CD4-positive, alpha-beta T cell treated with Interleukin-12 subunit alpha and Interleukin-12 subunit beta, for 1 hour (primary cell): Measurements from ENCODE around the gene JPH3.
"Not testable (repeated sequence)": the region's sequence is repeated elsewhere in the genome, so short reads cannot be mapped to it uniquely, and the experiment has no call there.

Experiments
- DNase-seq: peaks from one replicate; pipeline ENCODE4 v3.0.0-alpha.2; 2020

Gene JPH3

DNA sequence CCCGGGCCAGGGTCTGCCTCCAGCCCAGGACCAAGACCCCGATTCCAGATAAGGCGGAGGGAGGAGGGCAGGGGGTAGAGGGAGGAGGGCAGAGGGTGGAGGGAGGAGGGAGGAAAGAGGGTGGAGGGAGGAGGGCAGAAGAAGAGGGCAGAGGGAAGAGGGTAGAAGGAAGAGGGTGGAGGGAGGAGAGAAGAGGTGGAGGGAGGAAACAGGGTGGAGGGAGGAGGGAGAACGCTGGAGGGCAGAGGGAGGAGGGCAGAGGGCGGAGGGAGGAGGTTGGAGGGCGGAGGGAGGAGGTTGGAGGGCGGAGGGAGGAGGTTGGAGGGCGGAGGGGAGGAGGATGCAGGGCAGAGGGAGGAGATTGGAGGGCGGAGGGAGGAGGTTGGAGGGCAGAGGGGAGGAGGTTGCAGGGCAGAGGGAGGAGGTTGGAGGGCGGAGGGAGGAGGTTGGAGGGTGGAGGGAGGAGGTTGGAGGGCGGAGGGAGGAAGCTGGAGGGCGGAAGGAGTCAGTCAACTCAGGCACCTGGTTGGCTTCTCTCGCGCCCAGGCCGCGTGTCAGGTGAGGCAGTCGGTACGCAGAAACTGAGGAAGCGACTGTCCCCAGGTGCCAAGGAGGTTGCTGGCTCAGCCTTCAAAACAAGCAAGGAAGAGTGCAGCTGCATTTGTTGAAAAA, 98.2 kb downstream of the JPH3 start:
- peak; percentile 15 for DNase-seq

- no peak for DNase-seq
Measured at GRCh38 chr16:87701078-87701460, 98.8 kb downstream of the JPH3 start.

DNA sequence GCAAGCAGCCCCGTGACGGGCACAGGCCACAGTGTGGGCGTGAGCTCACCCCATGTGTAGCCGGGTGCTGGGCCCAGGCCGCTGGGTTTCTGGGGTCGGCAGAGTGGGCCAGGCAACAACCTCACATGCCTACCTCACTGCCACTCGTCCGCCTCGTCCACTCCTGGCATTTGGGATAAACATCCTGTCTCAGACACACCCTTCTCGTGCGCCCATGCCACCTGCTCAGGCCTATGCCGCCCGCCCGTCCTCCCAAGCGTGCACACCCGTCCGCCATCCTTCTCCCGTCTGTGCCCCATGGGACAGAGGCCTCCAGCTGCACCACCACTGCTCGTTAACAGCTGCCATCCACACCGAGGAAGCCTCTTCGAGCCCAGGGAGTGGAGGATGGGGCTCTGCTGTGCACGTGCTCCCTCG, 99.2 kb downstream of the JPH3 start:
- DNase-seq = no peak

DNA sequence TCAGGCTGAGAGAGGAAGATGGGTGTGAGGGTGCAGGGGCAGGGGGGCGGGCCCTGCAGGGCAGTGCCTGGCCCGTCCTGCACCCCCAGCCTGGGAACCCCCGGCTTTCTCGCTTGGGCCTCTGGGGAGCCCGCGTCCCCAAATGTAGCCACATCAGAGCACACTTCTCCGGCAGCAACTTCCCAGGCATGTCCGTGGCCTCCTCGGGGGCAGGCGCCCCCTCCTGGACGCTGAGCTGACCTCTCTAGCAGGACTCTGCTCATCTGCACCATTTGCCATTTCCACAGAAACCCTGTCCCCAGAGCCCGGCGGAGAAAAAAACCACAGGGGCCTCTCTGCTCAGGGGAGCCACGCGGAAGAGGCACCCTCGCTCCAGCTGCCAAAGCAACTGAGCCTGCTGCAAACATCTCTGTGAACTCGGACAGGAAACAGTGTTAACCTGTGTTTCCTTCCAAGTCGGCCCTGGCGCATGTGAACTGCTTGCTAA, 100.1 kb downstream of the JPH3 start:
- peak; percentile 42 for DNase-seq

- DNase-seq = no peak
Measured at GRCh38 chr16:87703071-87703470, 100.8 kb downstream of the JPH3 start.

- no peak for DNase-seq
Measured at GRCh38 chr16:87703835-87704375, 101.6 kb downstream of the JPH3 start.

DNA sequence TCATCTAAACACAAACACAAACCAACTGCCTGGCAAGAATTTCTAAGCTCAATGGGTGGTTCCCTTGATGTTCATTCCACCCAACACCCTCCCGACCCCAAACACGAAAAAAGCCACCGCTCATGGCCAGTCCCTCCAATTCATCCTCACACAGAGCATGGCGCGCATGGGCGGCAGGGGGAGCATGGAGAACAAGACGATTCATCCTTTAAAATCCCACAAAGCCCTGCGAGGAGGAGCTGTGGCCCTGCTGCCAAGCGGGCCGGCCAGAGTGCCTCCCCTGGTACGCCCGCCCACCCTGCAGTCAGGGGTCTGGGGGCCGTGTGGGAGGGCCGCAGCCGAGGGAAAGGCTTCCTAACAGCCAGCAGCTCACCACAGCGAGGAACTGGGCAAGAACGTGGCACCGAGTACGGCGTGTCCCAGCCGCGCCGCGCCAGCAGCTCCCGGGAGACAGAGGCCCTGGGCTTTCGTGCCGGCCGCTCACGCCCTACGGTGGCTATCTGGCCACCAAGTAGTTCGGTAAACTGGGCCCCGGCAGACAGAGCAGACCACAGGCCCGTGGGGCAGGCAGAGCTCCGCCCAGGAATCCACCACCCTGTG, 102.5 kb downstream of the JPH3 start:
- no peak for DNase-seq

DNA sequence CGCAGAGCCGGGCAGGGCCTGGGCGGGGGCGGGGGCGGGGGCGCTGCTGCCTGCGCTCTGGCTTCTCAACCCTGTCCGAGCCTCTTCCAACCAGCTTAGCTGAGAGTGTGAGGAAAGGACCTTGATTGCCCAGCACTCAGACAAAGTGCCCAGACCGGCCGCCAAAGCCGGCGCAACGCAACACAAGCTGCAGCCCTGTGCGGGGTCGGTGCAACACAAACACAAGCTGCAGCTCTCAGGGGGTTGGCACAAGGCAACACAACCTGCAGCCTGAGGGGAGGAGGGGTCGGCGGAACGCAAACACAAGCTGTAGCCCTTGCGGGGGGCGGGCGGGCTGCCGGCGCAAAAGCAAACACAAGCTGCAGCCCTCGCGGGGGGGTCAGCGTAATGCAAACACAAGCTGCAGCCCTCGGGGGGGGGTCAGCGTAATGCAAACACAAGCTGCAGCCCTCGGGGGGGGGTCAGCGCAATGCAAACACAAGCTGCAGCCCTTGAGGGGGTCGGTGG, 103.5 kb downstream of the JPH3 start:
- no peak for DNase-seq

GRCh38 chr16:87706278-87707000, 104.1 kb downstream of the JPH3 start:
- DNase-seq = no peak

DNA sequence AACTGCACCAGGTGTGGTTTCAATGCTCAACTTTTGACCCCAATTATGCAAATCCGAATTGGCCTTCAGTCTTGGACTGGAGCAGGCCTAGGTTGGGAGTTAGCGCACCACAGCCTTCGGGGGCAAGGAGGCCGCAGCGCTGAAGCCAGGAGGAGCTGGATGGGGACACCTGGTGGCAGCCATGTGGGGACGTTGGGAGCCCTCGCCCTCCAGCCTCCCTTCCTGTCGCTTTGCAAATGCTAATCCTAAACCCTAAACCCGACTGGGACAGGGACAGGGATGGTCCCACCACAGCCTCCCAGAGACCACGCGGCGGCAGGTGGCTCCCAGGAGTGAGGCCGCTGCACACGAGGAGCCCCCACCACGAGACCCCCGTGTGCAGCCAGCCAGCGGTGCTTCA, 104.8 kb downstream of the JPH3 start:
- DNase-seq = no peak

GRCh38 chr16:87707714-87708580, 105.6 kb downstream of the JPH3 start:
- no peak for DNase-seq

DNA sequence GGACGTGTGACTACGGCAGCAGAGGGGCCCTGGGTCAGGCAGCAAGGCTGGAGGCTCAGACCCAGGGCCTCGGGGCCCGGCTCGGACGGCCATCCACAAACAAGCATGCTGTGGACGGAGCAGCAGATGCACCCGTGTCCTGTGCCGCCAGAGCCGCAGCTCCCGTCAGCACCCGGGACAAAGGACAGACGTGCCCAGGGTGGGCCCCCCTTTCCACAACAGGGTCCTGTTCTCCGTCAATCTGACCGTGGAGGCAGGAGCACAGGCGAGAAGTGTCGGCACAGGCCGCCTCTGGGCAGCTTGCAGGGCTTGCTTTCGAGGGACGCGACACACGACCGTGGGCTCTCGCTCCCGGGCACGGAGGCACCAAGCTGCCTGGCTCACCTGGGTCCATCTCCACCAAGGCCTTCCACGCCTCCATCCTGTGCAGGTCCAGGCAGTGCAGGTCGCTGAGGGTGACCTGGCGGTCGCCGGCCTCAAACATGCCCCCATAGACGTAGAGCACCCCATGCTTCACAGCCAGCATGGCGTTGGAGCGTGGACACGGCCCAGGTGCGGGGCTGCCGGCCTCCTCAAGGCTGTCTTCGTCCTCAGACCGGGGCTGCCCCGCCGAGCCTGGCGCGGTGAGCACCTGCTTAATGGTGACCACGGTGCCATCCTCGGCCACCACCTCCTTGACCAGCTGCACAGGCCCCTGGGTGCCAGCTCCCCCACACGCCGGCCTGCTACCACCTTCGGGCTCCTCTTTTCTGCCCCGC, 106.8 kb downstream of the JPH3 start:
- no peak for DNase-seq

GRCh38 chr16:87709677-87710076, 107.4 kb downstream of the JPH3 start:
- DNase-seq = no peak

GRCh38 chr16:87710887-87711286, 108.6 kb downstream of the JPH3 start:
- DNase-seq = no peak

- no peak for DNase-seq
Measured at GRCh38 chr16:87712184-87712762, 110.0 kb downstream of the JPH3 start.

DNA sequence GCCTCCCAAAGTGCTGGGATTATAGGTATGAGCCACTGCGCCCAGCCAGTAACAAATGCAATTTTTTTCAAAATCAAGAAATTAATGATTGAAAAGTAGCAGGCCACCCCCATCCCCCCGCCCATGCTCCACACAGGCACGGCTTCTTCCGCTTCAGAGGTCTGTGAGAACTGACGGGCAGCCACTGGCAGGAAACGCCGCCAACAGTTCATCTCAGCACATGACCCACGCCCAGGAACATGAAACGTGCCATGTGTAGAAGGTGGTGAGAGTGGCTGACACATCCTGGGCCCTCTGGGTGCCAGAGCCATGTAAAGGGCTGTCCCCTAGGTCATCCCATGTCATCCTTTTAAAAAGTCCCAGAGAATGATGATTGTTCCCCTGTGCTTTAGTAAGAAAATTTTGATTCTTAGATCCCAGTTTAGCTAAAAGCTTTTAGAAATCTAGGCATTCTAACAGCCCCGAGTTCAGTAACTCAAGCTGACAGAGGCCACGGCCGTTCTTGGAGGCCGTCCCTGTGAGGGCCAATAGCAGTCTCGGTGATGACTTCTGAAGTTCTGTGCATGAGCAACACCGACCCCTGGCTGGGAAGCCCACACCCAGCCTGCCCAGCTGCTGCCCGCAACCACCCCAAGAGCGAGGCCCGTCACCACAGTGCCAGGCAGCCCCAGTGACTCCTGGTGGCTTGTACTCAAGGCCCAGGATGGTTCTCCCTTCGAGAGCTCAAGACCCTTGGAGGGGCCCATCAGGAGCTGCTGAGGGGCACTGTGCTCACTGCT, 111.3 kb downstream of the JPH3 start:
- DNase-seq = peak; percentile 67

- DNase-seq = no peak
Measured at GRCh38 chr16:87715231-87715630, 112.9 kb downstream of the JPH3 start.

GRCh38 chr16:87715658-87716057, 113.3 kb downstream of the JPH3 start:
- DNase-seq = no peak

GRCh38 chr16:87718831-87719230, 116.5 kb downstream of the JPH3 start:
- DNase-seq = not testable (repeated sequence)

- DNase-seq = no peak
Measured at GRCh38 chr16:87720446-87720845, 118.1 kb downstream of the JPH3 start.
